GM12878 (cell line): ENCODE measurements around the gene TUBB3. TPM values are rescaled to one million over a fixed set of nuclear protein-coding genes. Genes with fewer than 3 reads are reported as not detected.
A peak's percentile ranks its signal among the peaks of the same experiment; 100 is the strongest.

Experiments
- ATAC-seq: fragments of 200-7000 bp; cut with Tn5 transposase; 3 replicates; pipeline ENCODE4 v1.9.1; 2020; ENCODE audit warnings: mild to moderate bottlenecking, moderate library complexity
- Bru-seq: library from RNA; stranded (reverse); fragments of 400-500 nt; gene quantifications from one replicate; lab custom pipeline; 2021; lab: Mats Ljungman, UMichigan
- BruChase-seq, 2 experiments: library from RNA; stranded (reverse); fragments of 400-500 nt; gene quantifications; one replicate each; lab custom pipeline; 2021; lab: Mats Ljungman, UMichigan
- BruUV-seq: library from RNA; stranded (reverse); fragments of 400-500 nt; replicated peaks from 2 replicates; lab custom pipeline; 2021; lab: Mats Ljungman, UMichigan
- CTCF ChIA-PET: fragments of 300-600 bp; sonication (Branson Sonifier 250); formaldehyde crosslinking; extraction: SDS; loops from one replicate; lab custom pipeline; 2021; ENCODE audit warnings: inconsistent platforms; lab: Yijun Ruan, JAX
- POLR2A ChIA-PET: fragments of 350-600 bp; formaldehyde crosslinking; extraction: SDS; loops from one replicate; lab custom pipeline; 2021; ENCODE audit warnings: inconsistent platforms; lab: Charles Lee
- RAD21 ChIA-PET: fragments of 300-600 bp; sonication (Branson Sonifier 250); formaldehyde crosslinking; loops from one replicate; lab custom pipeline; 2023; ENCODE audit warnings: antibody characterized with exemption; ENCODE audit not compliant: unreplicated experiment; lab: Charles Lee
- SMC1A ChIA-PET: fragments of 300-600 bp; sonication (Branson Sonifier 250); formaldehyde crosslinking; loops from one replicate; lab custom pipeline; 2023; ENCODE audit not compliant: unreplicated experiment, uncharacterized antibody; lab: Charles Lee
- DNase-seq: peaks from one replicate; pipeline ENCODE4 v3.0.0-alpha.2; 2011; ENCODE audit warnings: low read depth, low spot score
- FAIRE-seq: peaks from 3 replicates; lab custom pipeline; 2011; peaks lifted over from hg19 to GRCh38; lab: Jason Lieb, UNC
- H2AFZ ChIP-seq: 2 replicates; pipeline ENCODE4 v1.6.0; 2011; ENCODE audit warnings: low read depth, low read length, control low read depth; ENCODE audit not compliant: control insufficient read depth
- H3K27ac ChIP-seq: 2 replicates; pipeline ENCODE4 v1.5.1; 2011; ENCODE audit warnings: control low read depth; ENCODE audit not compliant: control insufficient read depth, insufficient read depth
- H3K27me3 ChIP-seq, 2 experiments: replicated peaks in 1 of 2; 2 replicates each; pipeline versions ENCODE4 v1.6.0 to v1.6.1; 2011; ENCODE audit warnings: low read length in 1 of 2; ENCODE audit not compliant: control insufficient read depth in 2 of 2, insufficient read depth in 2 of 2
- H3K36me3 ChIP-seq, 2 experiments: 2 replicates each; pipeline ENCODE4 v1.5.1; 2011; ENCODE audit warnings: low read length in 1 of 2; ENCODE audit not compliant: control insufficient read depth in 2 of 2, insufficient read depth in 2 of 2
- H3K4me1 ChIP-seq: 2 replicates; pipeline ENCODE4 v1.6.1; 2011; ENCODE audit warnings: mild to moderate bottlenecking, low read length, moderate library complexity, mixed read lengths; ENCODE audit not compliant: control insufficient read depth, insufficient read depth
- H3K4me2 ChIP-seq: 2 replicates; pipeline ENCODE4 v1.6.0; 2011; ENCODE audit warnings: control low read depth; ENCODE audit not compliant: control insufficient read depth, insufficient read depth
- H3K4me3 ChIP-seq: fragments of 200-600 bp; sonication (generic); 2 replicates; pipeline ENCODE4 v1.5.1; 2016
- H3K79me2 ChIP-seq: 2 replicates; pipeline ENCODE4 v1.6.0; 2011; ENCODE audit warnings: low read length; ENCODE audit not compliant: control insufficient read depth, insufficient read depth
- H3K9ac ChIP-seq: 2 replicates; pipeline ENCODE4 v1.8.0; 2011; ENCODE audit warnings: low read length, control low read depth, mixed read lengths; ENCODE audit not compliant: control insufficient read depth, insufficient read depth
- H3K9me3 ChIP-seq: replicated peaks from 3 replicates; pipeline ENCODE4 v1.5.1; 2011; ENCODE audit warnings: mild to moderate bottlenecking, low read length; ENCODE audit not compliant: control insufficient read depth, insufficient read depth
- H4K20me1 ChIP-seq: 2 replicates; pipeline ENCODE4 v1.6.0; 2011; ENCODE audit not compliant: control insufficient read depth, insufficient read depth
- BCL11A ChIP-seq: IDR thresholded peaks from 2 replicates; pipeline ENCODE4 v1.6.1; 2011; ENCODE audit warnings: low read depth, low read length
- EZH2 ChIP-seq: IDR thresholded peaks from 2 replicates; pipeline ENCODE4 v1.6.1; 2012; ENCODE audit warnings: low read depth, mild to moderate bottlenecking, control low read depth, inconsistent platforms, low read length, borderline replicate concordance; ENCODE audit not compliant: control insufficient read depth
- IKZF1 ChIP-seq: fragments of 450-650 bp; conservative IDR thresholded peaks from 2 replicates; pipeline ENCODE4 v1.6.1; 2017; ENCODE audit warnings: antibody characterized with exemption, mild to moderate bottlenecking
- IRF4 ChIP-seq: IDR thresholded peaks from 2 replicates; pipeline ENCODE4 v1.6.1; 2011; ENCODE audit warnings: low read depth, low read length
- NFYB ChIP-seq: IDR thresholded peaks from 2 replicates; pipeline ENCODE4 v1.6.1; 2011; ENCODE audit warnings: low read depth, mild to moderate bottlenecking, low read length, improper control_type of control experiment, moderate library complexity; ENCODE audit not compliant: insufficient read depth
- POLR2A ChIP-seq: IDR thresholded peaks from 2 replicates; pipeline ENCODE4 v1.6.1; 2011; ENCODE audit warnings: low read depth, mild to moderate bottlenecking, low read length
- RB1 ChIP-seq: fragments of 450-650 bp; formaldehyde crosslinking; IDR thresholded peaks from 2 replicates; pipeline ENCODE4 v1.6.1; 2017; ENCODE audit warnings: mild to moderate bottlenecking, borderline replicate concordance
- SMAD1 ChIP-seq: fragments of 450-650 bp; IDR thresholded peaks from 2 replicates; pipeline ENCODE4 v1.6.1; 2018; ENCODE audit warnings: mild to moderate bottlenecking, low read depth; ENCODE audit not compliant: partially characterized antibody
- SP1 ChIP-seq: IDR thresholded peaks from one replicate; pipeline ENCODE4 v1.6.1; 2011; ENCODE audit warnings: low read depth, low read length
- SUZ12 ChIP-seq: fragments of 200-600 bp; sonication (generic); IDR thresholded peaks from one replicate; pipeline ENCODE4 v1.6.1; 2018; ENCODE audit warnings: antibody characterized with exemption, mild to moderate bottlenecking; ENCODE audit not compliant: unreplicated experiment
- TCF12 ChIP-seq: IDR thresholded peaks from 2 replicates; pipeline ENCODE4 v1.6.1; 2011; ENCODE audit warnings: low read depth, mild to moderate bottlenecking, low read length
- ZSCAN29 ChIP-seq: fragments of 450-650 bp; IDR thresholded peaks from 2 replicates; pipeline ENCODE4 v1.6.1; 2017; ENCODE audit warnings: mild to moderate bottlenecking, moderate library complexity
- WGBS: methylation state at CpG from one replicate; pipeline ENCODE4 v1.1.6; 2016; ENCODE audit warnings: low lambda C conversion rate; ENCODE audit not compliant: insufficient replicate concordance, insufficient coverage; ENCODE audit errors: missing lambda C conversion rate; 5-methylcytosine and 5-hydroxymethylcytosine counted together
- in situ Hi-C: fragments of 300-500 bp; cut with MboI; formaldehyde crosslinking; loops from 9 replicates; pipeline ENCODE4 v1.14.3; 2018; ENCODE audit warnings: mixed read lengths
- intact Hi-C: fragments of 100-400 bp; cut with micrococcal nuclease; formaldehyde crosslinking; loops from one replicate; pipeline ENCODE4 v1.14.2; 2022; ENCODE audit not compliant: unreplicated experiment
- long read RNA-seq, 2 experiments: library from polyadenylated mRNA; unstranded; transcript quantifications; one replicate each; pipeline ENCODE4 v2.0.0, GENCODE V29; 2019 to 2020
- polyA minus RNA-seq, 3 experiments: library from RNA; depleted of rRNA, polyadenylated mRNA; stranded (reverse); fragments of >200 nt; gene quantifications; 2 replicates each; pipeline ENCODE4 v1.2.3, GENCODE V29; 2011
- polyA plus RNA-seq, 11 experiments: library from polyadenylated mRNA; depleted of rRNA in 4 of 11; unstranded in 6 of 11; stranded (reverse) in 5 of 11; fragments of >200 nt; fragmentation: Nextera tagmentation in 4 of 11; fragmentation: Illumina TruSeq in 1 of 11; extraction: Ambion mirVana in 4 of 11; extraction: Trizol in 1 of 11; gene quantifications; 1 replicate in 1 of 11; 2 replicates in 10 of 11; pipeline versions ENCODE4 v1.2.1 to v1.2.3, GENCODE V29; 2011 to 2016; ENCODE audit warnings: inconsistent platforms in 2 of 11, missing spikeins in 2 of 11, low read depth in 1 of 11
- total RNA-seq, 4 experiments: library from RNA; depleted of rRNA in 3 of 4; stranded (reverse); fragments of >200 nt in 3 of 4; fragmentation: Illumina TruSeq in 1 of 4; extraction: Trizol in 1 of 4; gene quantifications; 2 replicates each; pipeline versions ENCODE4 v1.2.1 to v1.2.3, GENCODE V29; 2013 to 2021
- TF ChIP-seq, protein P1 (sequence below): fragments of 450-650 bp; IDR thresholded peaks from 2 replicates; pipeline ENCODE4 v1.6.1; 2016; ENCODE audit warnings: mild to moderate bottlenecking, moderate library complexity, borderline replicate concordance

Gene TUBB3
- total RNA-seq (2013; cell fraction: nucleolus; rRNA removed): 1.7 TPM in 1 of 2 replicates, not detected in the other
- total RNA-seq (2014; rRNA removed) (1.3 and 1.6 TPM in 2 replicates), total RNA-seq (2014; rRNA removed; fragmentation: Illumina TruSeq; extraction: Trizol) (0.49 and 0.69 TPM in 2 replicates), total RNA-seq (2021) (1.6 and 2.3 TPM in 2 replicates), polyA plus RNA-seq (2011; rRNA removed) (0.19 and 0.58 TPM in 2 replicates), polyA plus RNA-seq (2014; fragmentation: Illumina TruSeq; extraction: Trizol) (0.32 TPM in 1 of 2 replicates, not detected in the other), polyA plus RNA-seq (2014; fragmentation: Nextera tagmentation; extraction: Ambion mirVana) (under 1 TPM in 1 of 2 experiments, not detected in 1; 0.09 TPM), polyA plus RNA-seq (2014; rRNA removed) (0.50 and 0.86 TPM in 2 replicates), polyA plus RNA-seq (2016; fragmentation: Nextera tagmentation; extraction: Ambion mirVana) (1 to 10 TPM; 1.3 to 2.5 TPM), polyA minus RNA-seq (2011; rRNA and poly(A)+ RNA removed) (0.51 and 1.4 TPM in 2 replicates), Bru-seq, nascent RNA (percentile 17 among the genes with signal in this experiment), BruChase-seq, experiment 1, labeled RNA remaining after a 6-hour chase (percentile 26 among the genes with signal in this experiment), BruChase-seq, experiment 2, labeled RNA remaining after a 2-hour chase (percentile 10 among the genes with signal in this experiment)
- 0.29 TPM for polyA plus RNA-seq (2011; ENCODE audit: low read depth)
- 0.52 and 1.0 TPM in 2 replicates for polyA plus RNA-seq (2011; cell fraction: cytosol; rRNA removed)
- polyA plus RNA-seq (2011; cell fraction: nucleus; rRNA removed): 1.8 TPM in 2 replicates
- polyA plus RNA-seq (2012): 1.0 and 1.3 TPM in 2 replicates
- polyA minus RNA-seq (2011; cell fraction: cytosol; rRNA and poly(A)+ RNA removed): 0.67 TPM in 1 of 2 replicates, not detected in the other
- polyA minus RNA-seq (2011; cell fraction: nucleus; rRNA and poly(A)+ RNA removed): 0.60 TPM in 1 of 2 replicates, not detected in the other
- long read RNA-seq, experiment 1, partial matches to known transcripts: 0 of 2 reads
- long read RNA-seq, experiment 1, other reads (novel, unspliced or antisense): 0 of 2 reads
- long read RNA-seq, experiment 2: 0 reads

- intact Hi-C loops: no loop called here
- no peak for FAIRE-seq
- POLR2A ChIA-PET: no interaction called here
- H4K20me1 ChIP-seq: no peaks in the 10 kb centered on the region
- peak within 1 kb of the TSS; percentile 41; the same call in 1 of the 2 replicates for H3K4me3 ChIP-seq
- TF ChIP-seq IKZF1 (0 out of 2 replicates have a peak, but pooled peaks have one; percentile 19), SMAD1 (no peak), IRF4 (no peak), POLR2A (peak; percentile 42; the same call in 1 of the 2 replicates), RB1 (no peak), EZH2 (peak; percentile 43; the same call in 1 of the 2 replicates), NFYB (peak; percentile 65; the same call in 1 of the 2 replicates), BCL11A (no peak), TCF12 (peak; percentile 44; the same call in 1 of the 2 replicates), SP1 (no peak), SUZ12 (peak; percentile 49), ZSCAN29 (no peak)
- TF ChIP-seq, protein P1, sequence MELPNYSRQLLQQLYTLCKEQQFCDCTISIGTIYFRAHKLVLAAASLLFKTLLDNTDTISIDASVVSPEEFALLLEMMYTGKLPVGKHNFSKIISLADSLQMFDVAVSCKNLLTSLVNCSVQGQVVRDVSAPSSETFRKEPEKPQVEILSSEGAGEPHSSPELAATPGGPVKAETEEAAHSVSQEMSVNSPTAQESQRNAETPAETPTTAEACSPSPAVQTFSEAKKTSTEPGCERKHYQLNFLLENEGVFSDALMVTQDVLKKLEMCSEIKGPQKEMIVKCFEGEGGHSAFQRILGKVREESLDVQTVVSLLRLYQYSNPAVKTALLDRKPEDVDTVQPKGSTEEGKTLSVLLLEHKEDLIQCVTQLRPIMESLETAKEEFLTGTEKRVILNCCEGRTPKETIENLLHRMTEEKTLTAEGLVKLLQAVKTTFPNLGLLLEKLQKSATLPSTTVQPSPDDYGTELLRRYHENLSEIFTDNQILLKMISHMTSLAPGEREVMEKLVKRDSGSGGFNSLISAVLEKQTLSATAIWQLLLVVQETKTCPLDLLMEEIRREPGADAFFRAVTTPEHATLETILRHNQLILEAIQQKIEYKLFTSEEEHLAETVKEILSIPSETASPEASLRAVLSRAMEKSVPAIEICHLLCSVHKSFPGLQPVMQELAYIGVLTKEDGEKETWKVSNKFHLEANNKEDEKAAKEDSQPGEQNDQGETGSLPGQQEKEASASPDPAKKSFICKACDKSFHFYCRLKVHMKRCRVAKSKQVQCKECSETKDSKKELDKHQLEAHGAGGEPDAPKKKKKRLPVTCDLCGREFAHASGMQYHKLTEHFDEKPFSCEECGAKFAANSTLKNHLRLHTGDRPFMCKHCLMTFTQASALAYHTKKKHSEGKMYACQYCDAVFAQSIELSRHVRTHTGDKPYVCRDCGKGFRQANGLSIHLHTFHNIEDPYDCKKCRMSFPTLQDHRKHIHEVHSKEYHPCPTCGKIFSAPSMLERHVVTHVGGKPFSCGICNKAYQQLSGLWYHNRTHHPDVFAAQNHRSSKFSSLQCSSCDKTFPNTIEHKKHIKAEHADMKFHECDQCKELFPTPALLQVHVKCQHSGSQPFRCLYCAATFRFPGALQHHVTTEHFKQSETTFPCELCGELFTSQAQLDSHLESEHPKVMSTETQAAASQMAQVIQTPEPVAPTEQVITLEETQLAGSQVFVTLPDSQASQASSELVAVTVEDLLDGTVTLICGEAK: no peak
- TF ChIP-seq, all 136 proteins: peak for 6
- ChIA-PET RAD21 (interaction anchor here (1.2 kb wide), 1 partner anchor 22 kb away, joined by 3 read pairs; no protein-coding TSS in a partner anchor), CTCF (interaction anchor here (0.6 to 0.7 kb wide), 2 partner anchors 37 to 97 kb away, joined by 3 read pairs; no protein-coding TSS in a partner anchor), SMC1A (no interaction called here)
- under 1% methylated on average over 45 of the region's 88 CpGs for whole genome bisulfite sequencing
- peaks cover 14 to 16% of the 10 kb centered on the region in 2 experiments for H3K27me3 ChIP-seq
- H3K9me3 ChIP-seq: no peaks in the 10 kb centered on the region
- in situ Hi-C loops: no loop called here
- DNase-seq: no peak
- H3K27ac ChIP-seq: no peak within 1 kb of the TSS
- H2AFZ ChIP-seq: peak within 1 kb of the TSS; percentile 24; the same call in 1 of the 2 replicates
- peak; percentile 35 for ATAC-seq
- no TSS peak for BruUV-seq
- peak within 1 kb of the TSS; percentile 74 for H3K4me2 ChIP-seq
- peaks cover 5% of the 10 kb centered on the region for H3K4me1 ChIP-seq
- no peak within 1 kb of the TSS for H3K9ac ChIP-seq
- H3K79me2 ChIP-seq: no peaks in the 10 kb centered on the region
- no peaks in the 10 kb centered on the region for H3K36me3 ChIP-seq
Observed at GRCh38 chr16:89922884-89923639, at the start of gene TUBB3. TSS of gene TUBB3 (plus strand) at chr16:89923342. CDS start at chr16:89923402, 60 bp downstream.
